Mesenchymal stem cell (in vitro differentiated cells and primary cell): Measurements from ENCODE around the gene GRM1.

Experiments
- DNase-seq: peaks from one replicate; pipeline ENCODE4 v3.0.0-alpha.2; 2013
- H2AFZ ChIP-seq: one replicate; pipeline ENCODE4 v1.6.1; 2013; ENCODE audit warnings: low read depth, mild to moderate bottlenecking, control low read depth, inconsistent platforms, low read length, moderate library complexity
- H2AK5ac ChIP-seq: 2 replicates; pipeline ENCODE4 v1.6.1; 2013; ENCODE audit warnings: low read length, moderate library complexity, mild to moderate bottlenecking, inconsistent platforms; ENCODE audit not compliant: severe bottlenecking
- H2BK120ac ChIP-seq: one replicate; pipeline ENCODE4 v1.6.1; 2013; ENCODE audit warnings: low read depth, mild to moderate bottlenecking, inconsistent platforms, low read length, moderate library complexity
- H2BK12ac ChIP-seq, 2 experiments: one replicate each; pipeline ENCODE4 v1.6.1; 2013; ENCODE audit warnings: inconsistent platforms in 2 of 2, low read length in 2 of 2, mild to moderate bottlenecking in 2 of 2, moderate library complexity in 2 of 2, control low read depth in 1 of 2
- H2BK15ac ChIP-seq: one replicate; pipeline ENCODE4 v1.6.1; 2013; ENCODE audit warnings: mild to moderate bottlenecking, low read depth, inconsistent platforms; ENCODE audit not compliant: poor library complexity, severe bottlenecking
- H2BK5ac ChIP-seq: 2 replicates; pipeline ENCODE4 v1.6.1; 2013; ENCODE audit warnings: low read depth, mild to moderate bottlenecking, low read length, control low read depth, inconsistent platforms; ENCODE audit not compliant: poor library complexity, severe bottlenecking
- H3K14ac ChIP-seq, 2 experiments: one replicate each; pipeline ENCODE4 v1.6.1; 2013; ENCODE audit warnings: inconsistent platforms in 2 of 2, low read length in 2 of 2, control low read depth in 1 of 2, mild to moderate bottlenecking in 1 of 2, moderate library complexity in 1 of 2
- H3K18ac ChIP-seq, 2 experiments: one replicate each; pipeline ENCODE4 v1.6.1; 2013; ENCODE audit warnings: inconsistent platforms in 2 of 2, low read length in 2 of 2, control low read depth in 1 of 2, low read depth in 1 of 2, mild to moderate bottlenecking in 1 of 2
- H3K23ac ChIP-seq, 2 experiments: one replicate each; pipeline ENCODE4 v1.6.1; 2013; ENCODE audit warnings: inconsistent platforms in 2 of 2, low read length in 2 of 2, mild to moderate bottlenecking in 2 of 2, moderate library complexity in 2 of 2, control low read depth in 1 of 2
- H3K27ac ChIP-seq: 2 replicates; pipeline ENCODE4 v1.5.1; 2013; ENCODE audit warnings: mild to moderate bottlenecking, moderate library complexity, low read length, control low read depth, inconsistent platforms; ENCODE audit not compliant: poor library complexity, severe bottlenecking
- H3K27me3 ChIP-seq, 2 experiments: 2 replicates each; pipeline versions ENCODE4 v1.6.1 to v1.7.0; 2013; ENCODE audit warnings: low read length in 2 of 2, mild to moderate bottlenecking in 2 of 2, moderate library complexity in 2 of 2, control low read depth in 1 of 2, inconsistent platforms in 1 of 2; ENCODE audit not compliant: control insufficient read depth in 1 of 2, insufficient read depth in 1 of 2
- H3K36me3 ChIP-seq, 2 experiments: 2 replicates each; pipeline versions ENCODE4 v1.6.1 to v1.7.0; 2013; ENCODE audit warnings: low read length in 2 of 2, control low read depth in 1 of 2, inconsistent platforms in 1 of 2, low read depth in 1 of 2, mild to moderate bottlenecking in 1 of 2; ENCODE audit not compliant: insufficient read depth in 2 of 2, control insufficient read depth in 1 of 2
- H3K4ac ChIP-seq, 2 experiments: one replicate each; pipeline ENCODE4 v1.6.1; 2013; ENCODE audit warnings: inconsistent platforms in 2 of 2, low read length in 2 of 2, mild to moderate bottlenecking in 2 of 2, moderate library complexity in 2 of 2, control low read depth in 1 of 2, low read depth in 1 of 2
- H3K4me1 ChIP-seq: 2 replicates; pipeline ENCODE4 v1.6.1; 2013; ENCODE audit warnings: low read depth, low read length, control low read depth; ENCODE audit not compliant: control insufficient read depth, insufficient read depth
- H3K4me2 ChIP-seq: 2 replicates; pipeline ENCODE4 v1.6.1; 2013; ENCODE audit warnings: low read length, mild to moderate bottlenecking, inconsistent platforms; ENCODE audit not compliant: poor library complexity, severe bottlenecking
- H3K4me3 ChIP-seq, 2 experiments: 2 replicates each; pipeline versions ENCODE4 v1.5.1 to v1.7.0; 2013; ENCODE audit warnings: low read length in 2 of 2, mild to moderate bottlenecking in 2 of 2, control low read depth in 1 of 2, low read depth in 1 of 2; ENCODE audit not compliant: insufficient read depth in 1 of 2
- H3K79me1 ChIP-seq: replicated peaks from 2 replicates; pipeline ENCODE4 v1.6.1; 2013; ENCODE audit warnings: mild to moderate bottlenecking, control low read depth, low read length, inconsistent platforms; ENCODE audit not compliant: poor library complexity, severe bottlenecking
- H3K9ac ChIP-seq: 2 replicates; pipeline ENCODE4 v1.7.0; 2013; ENCODE audit warnings: mild to moderate bottlenecking, low read length, moderate library complexity
- H3K9me3 ChIP-seq: 2 replicates; pipeline ENCODE4 v1.7.0; 2013; ENCODE audit warnings: mild to moderate bottlenecking, low read length; ENCODE audit not compliant: control insufficient read depth
- H4K8ac ChIP-seq: one replicate; pipeline ENCODE4 v1.6.1; 2013; ENCODE audit warnings: inconsistent platforms, mild to moderate bottlenecking, low read length, moderate library complexity
- H4K91ac ChIP-seq: one replicate; pipeline ENCODE4 v1.6.1; 2013; ENCODE audit warnings: mild to moderate bottlenecking, low read length, inconsistent platforms
- WGBS: methylation state at CpG from one replicate; pipeline ENCODE4 v1.1.7; 2013; ENCODE audit warnings: mixed read lengths; 5-methylcytosine and 5-hydroxymethylcytosine counted together

Gene GRM1

GRCh38 chr6:146304181-146304580 lies 275.3 kb downstream of the GRM1 start:
- WGBS, result 85% methylated on average over 1 of the region's 3 CpGs
- no peak overlapping the region for H3K4me3 ChIP-seq
- H3K23ac ChIP-seq, result no peak overlapping the region
- H3K4me1 ChIP-seq, result no peaks in the 10 kb centered on the region
- H2BK120ac ChIP-seq, result no peak overlapping the region
- no peaks in the 10 kb centered on the region for H3K9me3 ChIP-seq
- H3K36me3 ChIP-seq, result no peaks in the 10 kb centered on the region
- no peak overlapping the region for H2BK15ac ChIP-seq
- H3K4me2 ChIP-seq, result no peak overlapping the region
- H3K79me1 ChIP-seq, result no peaks in the 10 kb centered on the region
- H2BK12ac ChIP-seq, result no peak overlapping the region
- H3K9ac ChIP-seq, result no peak overlapping the region
- no peaks in the 10 kb centered on the region for H3K27me3 ChIP-seq
- H3K4ac ChIP-seq, result no peak overlapping the region
- H4K8ac ChIP-seq, result no peak overlapping the region
- H4K91ac ChIP-seq, result no peak overlapping the region
- no peak overlapping the region for H3K27ac ChIP-seq
- no peak for DNase-seq
- no peak overlapping the region for H3K18ac ChIP-seq
- no peak overlapping the region for H2AFZ ChIP-seq
- H2AK5ac ChIP-seq, result no peak overlapping the region
- H2BK5ac ChIP-seq, result no peak overlapping the region
- no peak overlapping the region for H3K14ac ChIP-seq

GRCh38 chr6:146305092-146305491 lies 276.2 kb downstream of the GRM1 start:
- WGBS, result 35% methylated on average over 1 of the region's 1 CpG
- Histone ChIP-seq H2BK5ac (no peak overlapping the region), H4K91ac (no peak overlapping the region), H3K27me3 (no peaks in the 10 kb centered on the region), H3K14ac (no peak overlapping the region), H3K18ac (peak overlapping the region in 1 of 2 experiments; percentile 38), H3K9ac (no peak overlapping the region), H3K4ac (no peak overlapping the region), H2BK15ac (no peak overlapping the region), H3K79me1 (no peaks in the 10 kb centered on the region), H4K8ac (no peak overlapping the region), H3K23ac (no peak overlapping the region), H2AK5ac (no peak overlapping the region), H3K27ac (no peak overlapping the region), H2BK120ac (no peak overlapping the region), H3K4me2 (no peak overlapping the region), H3K4me3 (no peak overlapping the region), H2BK12ac (peak overlapping the region in 1 of 2 experiments; percentile 63), H3K9me3 (no peaks in the 10 kb centered on the region), H2AFZ (no peak overlapping the region), H3K4me1 (no peaks in the 10 kb centered on the region), H3K36me3 (no peaks in the 10 kb centered on the region)
- no peak for DNase-seq

- no peak overlapping the region for H3K4me2 ChIP-seq
- H3K4me3 ChIP-seq, result no peak overlapping the region
- H3K9me3 ChIP-seq, result no peaks in the 10 kb centered on the region
- no peak overlapping the region for H2BK5ac ChIP-seq
- WGBS, result 100% methylated on average over 2 of the region's 3 CpGs
- H2AFZ ChIP-seq, result no peak overlapping the region
- H3K27me3 ChIP-seq, result no peaks in the 10 kb centered on the region
- no peak overlapping the region for H3K9ac ChIP-seq
- H3K27ac ChIP-seq, result no peak overlapping the region
- H3K4me1 ChIP-seq, result no peaks in the 10 kb centered on the region
- no peak overlapping the region for H2BK120ac ChIP-seq
- no peak overlapping the region for H3K14ac ChIP-seq
- H2AK5ac ChIP-seq, result no peak overlapping the region
- no peak overlapping the region for H3K23ac ChIP-seq
- H2BK12ac ChIP-seq, result no peak overlapping the region
- H2BK15ac ChIP-seq, result no peak overlapping the region
- H4K8ac ChIP-seq, result no peak overlapping the region
- H3K79me1 ChIP-seq, result no peaks in the 10 kb centered on the region
- H3K18ac ChIP-seq, result no peak overlapping the region
- no peak overlapping the region for H4K91ac ChIP-seq
- no peak for DNase-seq
- H3K36me3 ChIP-seq, result no peaks in the 10 kb centered on the region
- no peak overlapping the region for H3K4ac ChIP-seq
Measured at GRCh38 chr6:146305951-146306350, 277.1 kb downstream of the GRM1 start.

- H4K8ac ChIP-seq, result no peak overlapping the region
- no peak overlapping the region for H2BK15ac ChIP-seq
- H2BK12ac ChIP-seq, result no peak overlapping the region
- H3K27me3 ChIP-seq, result no peaks in the 10 kb centered on the region
- H3K14ac ChIP-seq, result no peak overlapping the region
- no peak overlapping the region for H3K18ac ChIP-seq
- no peak overlapping the region for H3K4ac ChIP-seq
- 100% methylated on average over 1 of the region's 2 CpGs for WGBS
- no peak overlapping the region for H3K27ac ChIP-seq
- H2AFZ ChIP-seq, result no peak overlapping the region
- no peak for DNase-seq
- H2BK120ac ChIP-seq, result no peak overlapping the region
- H3K36me3 ChIP-seq, result no peaks in the 10 kb centered on the region
- no peak overlapping the region for H3K4me3 ChIP-seq
- H2BK5ac ChIP-seq, result no peak overlapping the region
- H3K23ac ChIP-seq, result no peak overlapping the region
- H3K9ac ChIP-seq, result no peak overlapping the region
- H2AK5ac ChIP-seq, result no peak overlapping the region
- no peaks in the 10 kb centered on the region for H3K9me3 ChIP-seq
- H3K79me1 ChIP-seq, result no peaks in the 10 kb centered on the region
- H4K91ac ChIP-seq, result no peak overlapping the region
- no peak overlapping the region for H3K4me2 ChIP-seq
- H3K4me1 ChIP-seq, result no peaks in the 10 kb centered on the region
Measured at GRCh38 chr6:146310628-146311027, 281.8 kb downstream of the GRM1 start.
